ENCODE results near the gene HSF5. TPM values are rescaled to one million over a fixed set of nuclear protein-coding genes. Genes with fewer than 3 reads are reported as not detected.

The HSF5 gene
- total RNA-seq, 2 donors from 2014 or later = 0.09 to 0.22 TPM

DNA sequence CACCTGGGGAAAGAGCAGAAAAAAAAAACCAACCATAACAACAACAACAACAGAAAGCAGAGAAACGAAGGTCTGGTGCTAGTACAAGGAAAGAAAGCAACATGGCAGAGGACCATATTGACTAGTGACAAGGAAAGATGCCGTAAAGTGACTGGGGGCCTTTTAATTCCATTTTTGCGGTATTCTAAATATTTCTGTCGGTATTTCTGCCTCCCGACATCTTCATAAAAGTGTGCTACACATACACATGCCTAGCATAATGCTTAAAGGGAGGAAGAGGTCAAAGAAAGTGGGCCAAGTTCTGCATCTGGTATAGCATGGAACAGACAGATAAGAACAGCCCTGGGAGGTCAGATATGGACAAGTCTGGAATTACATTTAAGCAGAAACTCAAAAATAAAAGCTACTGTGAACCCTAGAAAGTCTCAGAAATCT, 51.4 kb downstream of the HSF5 start:
- peaks cover 4% of the 10 kb centered on the region for H3K27me3 Mint-ChIP-seq (ENCODE audit: insufficient read depth)
- 90 to 100% methylated on average over 1 to 5 of the region's 5 CpGs for WGBS, 2 experiments (ENCODE audit: insufficient coverage in 1 of 2, insufficient read length in 1 of 2)
- H3K27ac ChIP-seq (ENCODE audit: low read depth, low read length) = no peak overlapping the region
- TF ChIP-seq, protein P1, sequence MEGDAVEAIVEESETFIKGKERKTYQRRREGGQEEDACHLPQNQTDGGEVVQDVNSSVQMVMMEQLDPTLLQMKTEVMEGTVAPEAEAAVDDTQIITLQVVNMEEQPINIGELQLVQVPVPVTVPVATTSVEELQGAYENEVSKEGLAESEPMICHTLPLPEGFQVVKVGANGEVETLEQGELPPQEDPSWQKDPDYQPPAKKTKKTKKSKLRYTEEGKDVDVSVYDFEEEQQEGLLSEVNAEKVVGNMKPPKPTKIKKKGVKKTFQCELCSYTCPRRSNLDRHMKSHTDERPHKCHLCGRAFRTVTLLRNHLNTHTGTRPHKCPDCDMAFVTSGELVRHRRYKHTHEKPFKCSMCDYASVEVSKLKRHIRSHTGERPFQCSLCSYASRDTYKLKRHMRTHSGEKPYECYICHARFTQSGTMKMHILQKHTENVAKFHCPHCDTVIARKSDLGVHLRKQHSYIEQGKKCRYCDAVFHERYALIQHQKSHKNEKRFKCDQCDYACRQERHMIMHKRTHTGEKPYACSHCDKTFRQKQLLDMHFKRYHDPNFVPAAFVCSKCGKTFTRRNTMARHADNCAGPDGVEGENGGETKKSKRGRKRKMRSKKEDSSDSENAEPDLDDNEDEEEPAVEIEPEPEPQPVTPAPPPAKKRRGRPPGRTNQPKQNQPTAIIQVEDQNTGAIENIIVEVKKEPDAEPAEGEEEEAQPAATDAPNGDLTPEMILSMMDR (conservative IDR thresholded peaks at IDR 0.05) = no peak
- DNase-seq = no peak
- no peak overlapping the region for H3K9ac ChIP-seq (ENCODE audit: extremely low read depth, low read length, poor library complexity, severe bottlenecking)
- no peaks in the 10 kb centered on the region for H3K4me1 ChIP-seq (ENCODE audit: control insufficient read depth, insufficient read depth, low read length)
- peaks cover under 1% of the 10 kb centered on the region for H3K27me3 ChIP-seq (ENCODE audit: control insufficient read depth, insufficient read depth, low read length, poor library complexity, severe bottlenecking)
- no peaks in the 10 kb centered on the region for H3K36me3 Mint-ChIP-seq (ENCODE audit: low read depth)
- H3K4me1 Mint-ChIP-seq = no peaks in the 10 kb centered on the region
- no peak overlapping the region for H3K4me3 Mint-ChIP-seq
- no peak overlapping the region for H3K27ac Mint-ChIP-seq
- H3K4me3 ChIP-seq (ENCODE audit: low read length) = no peak overlapping the region
- H3K9me3 Mint-ChIP-seq = no peaks in the 10 kb centered on the region
- H3K9me3 ChIP-seq (ENCODE audit: control insufficient read depth, low read length) = no peaks in the 10 kb centered on the region
- no peaks in the 10 kb centered on the region for H3K36me3 ChIP-seq (ENCODE audit: control insufficient read depth, insufficient read depth, low read length)

DNA sequence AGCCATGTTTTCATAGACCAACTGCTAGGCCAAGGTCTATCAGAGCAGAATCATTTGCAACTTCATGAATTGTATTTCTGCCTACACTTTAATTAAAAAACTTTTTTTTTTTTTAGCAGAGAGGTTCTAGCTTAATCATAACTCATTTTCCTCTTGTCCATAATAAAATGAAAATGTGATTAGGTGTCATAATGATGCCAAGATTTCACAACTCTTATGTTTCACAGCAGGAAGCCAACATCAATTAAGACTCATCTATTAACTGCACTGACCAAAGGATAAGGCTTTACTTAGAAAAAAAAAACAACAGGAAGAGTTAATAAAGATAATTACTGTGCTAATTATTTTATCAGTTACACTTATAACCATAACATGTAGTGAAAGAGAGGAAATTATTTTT, 52.0 kb downstream of the HSF5 start:
- Mint-ChIP-seq H3K27me3 (ENCODE audit: insufficient read depth) (peaks cover 7% of the 10 kb centered on the region), H3K9me3 (no peaks in the 10 kb centered on the region), H3K4me1 (no peaks in the 10 kb centered on the region), H3K36me3 (ENCODE audit: low read depth) (no peaks in the 10 kb centered on the region), H3K27ac (no peak overlapping the region), H3K4me3 (no peak overlapping the region)
- no peak overlapping the region for H3K4me3 ChIP-seq (ENCODE audit: low read length)
- H3K9ac ChIP-seq (ENCODE audit: extremely low read depth, low read length, poor library complexity, severe bottlenecking) = no peak overlapping the region
- H3K9me3 ChIP-seq (ENCODE audit: control insufficient read depth, low read length) = no peaks in the 10 kb centered on the region
- H3K27ac ChIP-seq (ENCODE audit: low read depth, low read length) = no peak overlapping the region
- TF ChIP-seq, protein P1 (conservative IDR thresholded peaks at IDR 0.05) = no peak
- no peak for DNase-seq
- peaks cover 6% of the 10 kb centered on the region for H3K27me3 ChIP-seq (ENCODE audit: control insufficient read depth, insufficient read depth, low read length, poor library complexity, severe bottlenecking)
- no peaks in the 10 kb centered on the region for H3K36me3 ChIP-seq (ENCODE audit: control insufficient read depth, insufficient read depth, low read length)
- no peaks in the 10 kb centered on the region for H3K4me1 ChIP-seq (ENCODE audit: control insufficient read depth, insufficient read depth, low read length)

DNA sequence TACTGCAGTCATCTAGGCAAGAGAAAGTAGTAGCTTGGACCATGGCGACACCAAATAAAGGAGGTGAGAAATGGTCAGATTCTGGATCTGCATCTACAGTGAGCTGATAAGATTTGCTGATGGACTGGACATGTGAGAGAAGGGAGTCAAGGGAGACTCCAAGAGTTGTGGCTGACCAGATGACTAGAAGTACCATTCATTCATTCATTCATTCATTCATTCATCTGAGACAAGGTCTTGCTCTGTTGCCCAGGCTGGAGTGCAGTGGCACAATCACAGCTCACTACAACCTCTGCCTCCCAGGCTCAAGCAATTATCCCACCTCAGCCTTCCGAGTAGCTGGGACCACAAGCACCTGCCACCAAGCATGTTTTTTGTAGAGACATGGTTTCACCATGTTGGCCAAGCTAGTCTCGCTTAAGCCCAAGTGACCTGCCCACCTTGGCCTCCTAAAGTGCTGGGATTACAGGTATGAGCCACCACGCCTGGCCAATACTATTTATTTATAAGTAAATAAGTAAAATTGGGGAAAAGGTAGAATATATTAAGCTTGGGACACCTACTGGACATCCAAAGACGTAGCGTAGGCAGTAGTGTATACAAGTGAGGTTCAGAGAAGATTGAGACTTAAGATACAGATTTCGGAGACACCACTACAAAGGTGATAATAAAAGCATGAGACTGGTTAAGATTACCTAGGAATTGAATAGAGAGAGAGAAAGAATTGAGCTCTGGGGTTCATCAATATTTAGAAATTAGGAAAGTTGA, 55.2 kb downstream of the HSF5 start:
- H3K27me3 ChIP-seq (ENCODE audit: control insufficient read depth, insufficient read depth, low read length, poor library complexity, severe bottlenecking) = peaks cover 6% of the 10 kb centered on the region
- H3K36me3 ChIP-seq (ENCODE audit: control insufficient read depth, insufficient read depth, low read length) = no peaks in the 10 kb centered on the region
- H3K9ac ChIP-seq (ENCODE audit: extremely low read depth, low read length, poor library complexity, severe bottlenecking) = no peak overlapping the region
- 93 to 96% methylated on average over 5 to 7 of the region's 7 CpGs for WGBS, 2 experiments (ENCODE audit: insufficient coverage in 1 of 2, insufficient read length in 1 of 2)
- Mint-ChIP-seq H3K27ac (no peak overlapping the region), H3K27me3 (ENCODE audit: insufficient read depth) (peaks cover 7% of the 10 kb centered on the region), H3K36me3 (ENCODE audit: low read depth) (no peaks in the 10 kb centered on the region), H3K4me1 (no peaks in the 10 kb centered on the region), H3K4me3 (no peak overlapping the region), H3K9me3 (no peaks in the 10 kb centered on the region)
- no peaks in the 10 kb centered on the region for H3K9me3 ChIP-seq (ENCODE audit: control insufficient read depth, low read length)
- H3K27ac ChIP-seq (ENCODE audit: low read depth, low read length) = no peak overlapping the region
- TF ChIP-seq, protein P1 (conservative IDR thresholded peaks at IDR 0.05) = peak; percentile 53
- no peak overlapping the region for H3K4me3 ChIP-seq (ENCODE audit: low read length)
- H3K4me1 ChIP-seq (ENCODE audit: control insufficient read depth, insufficient read depth, low read length) = no peaks in the 10 kb centered on the region
- DNase-seq = no peak
